GM21737 (cell line): Measurements from ENCODE around the gene MAP3K20.
"Not testable (repeated sequence)": the region's sequence is repeated elsewhere in the genome, so short reads cannot be mapped to it uniquely, and the experiment has no call there.

ENCODE experiments used
- ATAC-seq: cut with Tn5 transposase; IDR thresholded peaks from one replicate; pipeline ENCODE4 v1.9.1; 2021; ENCODE audit warnings: mild to moderate bottlenecking, moderate library complexity; ENCODE audit not compliant: unreplicated experiment

MAP3K20 gene

DNA sequence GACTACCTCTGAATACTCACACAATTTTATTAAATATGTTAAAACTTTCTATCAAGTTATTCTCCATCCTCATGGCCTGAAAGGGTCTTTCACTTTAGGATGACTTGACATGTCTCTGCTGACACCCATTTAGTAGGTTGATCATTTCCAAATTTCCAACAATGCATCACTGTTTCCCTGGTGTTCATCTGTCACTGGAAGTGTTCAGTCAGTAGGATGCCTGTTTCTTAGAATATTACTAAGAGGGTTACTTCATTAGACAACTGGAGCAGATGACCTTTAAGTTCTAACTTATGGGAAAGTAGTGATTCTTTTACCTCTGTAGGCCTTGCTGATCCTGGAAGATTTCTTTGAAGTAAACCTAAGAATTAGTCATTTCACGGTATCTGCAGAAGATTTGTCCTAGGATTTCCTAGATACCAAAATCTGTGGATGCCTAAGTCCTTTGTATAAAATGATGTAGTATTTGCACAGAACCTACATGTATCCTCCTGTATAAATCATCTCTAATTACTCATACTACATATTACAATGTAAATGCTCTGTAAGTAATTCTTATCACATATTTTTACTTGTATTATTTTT, 77.7 kb downstream of the MAP3K20 start:
- ATAC-seq: no peak

DNA sequence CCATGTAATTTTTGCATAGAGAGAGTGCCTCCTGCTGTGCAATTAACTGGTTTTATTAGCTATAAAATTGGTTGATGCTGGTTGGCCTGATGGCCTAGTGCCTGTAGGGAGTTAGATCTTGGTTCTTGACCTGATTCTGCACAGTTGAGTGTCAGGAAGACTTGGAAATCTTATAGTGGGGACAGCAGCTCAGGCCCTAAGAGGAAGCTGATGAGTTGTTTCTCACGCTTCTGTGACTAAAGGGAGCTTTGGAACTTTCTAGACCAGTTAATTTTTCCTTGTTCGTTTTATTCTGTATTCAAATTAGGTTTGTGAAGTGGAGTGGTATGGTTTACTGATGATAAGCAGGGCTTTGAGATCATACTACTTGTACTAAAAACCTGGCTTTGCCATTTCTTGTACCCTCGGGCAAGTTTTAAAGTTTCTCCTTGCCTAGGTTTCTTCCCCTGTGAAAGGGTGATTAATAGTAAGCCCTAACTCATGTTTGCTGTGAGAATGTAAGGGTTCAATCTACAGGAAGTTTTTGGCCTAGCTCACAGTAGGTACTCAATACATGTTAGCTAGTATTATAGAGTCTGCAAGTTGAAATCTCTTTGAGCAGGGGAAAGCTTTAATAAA, 82.1 kb downstream of the MAP3K20 start:
- ATAC-seq: no peak

DNA sequence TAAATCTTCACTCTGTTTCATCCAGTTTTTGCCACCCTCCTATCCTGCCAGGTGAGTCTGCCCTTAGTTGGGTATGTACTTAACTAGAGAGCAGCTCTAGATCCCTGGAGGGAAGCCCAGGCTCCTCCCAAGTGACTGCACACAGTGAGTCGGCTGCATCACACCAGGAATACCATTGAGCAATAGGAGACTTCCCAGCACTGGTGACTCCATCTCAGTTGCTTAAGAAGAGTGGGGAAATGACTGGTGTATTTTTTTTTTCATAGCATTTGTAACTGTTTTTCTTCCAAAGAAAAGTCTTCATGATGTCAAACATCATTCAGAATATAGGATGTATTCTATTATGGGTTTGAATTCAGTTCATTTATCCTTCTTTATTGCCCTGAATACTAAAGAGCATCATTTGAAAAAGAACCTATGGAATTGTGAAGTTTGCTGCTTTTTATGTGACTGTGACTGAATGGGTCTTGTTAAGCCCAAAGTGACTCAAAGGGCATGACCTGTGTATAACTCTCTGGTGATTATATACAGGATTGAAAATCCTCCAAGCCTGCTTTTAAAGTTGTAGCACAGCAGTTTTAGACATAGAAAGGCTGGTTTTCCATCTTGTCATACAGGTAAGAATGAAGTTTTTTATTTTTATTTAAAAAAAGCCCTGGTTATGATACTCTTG, 84.3 kb downstream of the MAP3K20 start:
- ATAC-seq: no peak

DNA sequence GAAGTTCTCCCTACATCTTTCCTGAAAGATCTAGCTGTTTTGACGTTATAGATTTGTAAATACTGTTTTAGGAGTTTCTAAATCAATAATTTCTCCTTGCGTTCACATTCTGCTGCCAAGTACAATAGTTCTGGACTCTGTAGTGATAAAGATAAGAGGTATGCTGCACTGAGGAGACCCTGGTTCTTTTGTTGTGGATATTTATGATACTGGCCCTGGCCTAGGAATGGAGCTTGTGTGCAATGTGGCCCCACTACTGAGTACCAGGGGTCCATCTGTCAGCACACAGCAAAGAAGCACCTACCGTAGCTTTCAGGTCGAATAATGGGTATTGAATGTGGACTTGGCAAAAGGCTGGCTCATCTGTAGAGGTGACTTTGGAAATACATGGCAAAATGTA, 85.0 kb downstream of the MAP3K20 start:
- no peak for ATAC-seq

DNA sequence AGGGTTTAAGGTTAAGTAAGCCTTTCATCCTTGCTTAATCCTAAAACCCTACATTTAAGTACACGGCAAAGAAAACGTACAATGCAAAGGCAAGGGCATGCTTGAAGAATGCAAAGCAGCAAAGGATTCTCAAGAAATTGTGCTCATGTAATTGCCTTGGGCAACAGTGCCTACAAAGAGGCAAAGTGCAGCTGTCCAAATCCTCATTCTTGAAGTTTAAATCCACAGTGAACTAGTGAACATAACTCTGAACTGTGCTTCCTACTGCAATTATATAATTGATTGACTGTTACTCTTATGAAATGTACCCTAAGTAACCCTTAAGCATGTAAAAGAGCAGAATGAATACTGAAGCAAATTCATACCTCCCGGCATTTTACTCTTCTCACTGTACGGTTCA, 85.4 kb downstream of the MAP3K20 start:
- no peak for ATAC-seq

DNA sequence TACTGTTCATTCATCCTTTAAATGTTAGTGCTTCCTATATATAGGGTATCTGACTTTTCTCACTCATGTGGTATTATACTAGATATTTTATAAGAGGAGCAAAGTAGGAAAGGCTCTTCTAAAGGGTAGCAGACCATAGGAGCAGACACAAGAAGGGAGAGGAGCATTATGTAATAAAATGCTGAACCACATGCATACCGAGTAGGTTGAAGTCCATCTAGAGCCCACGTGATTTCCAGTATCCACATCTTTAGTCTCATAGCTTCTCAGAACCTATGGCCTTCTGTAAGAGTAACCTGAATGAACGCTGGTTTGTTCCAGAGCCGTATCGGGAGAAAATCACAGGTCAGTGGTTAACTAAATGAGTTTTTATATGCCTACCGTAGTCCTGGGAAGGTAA, 85.9 kb downstream of the MAP3K20 start:
- no peak for ATAC-seq

DNA sequence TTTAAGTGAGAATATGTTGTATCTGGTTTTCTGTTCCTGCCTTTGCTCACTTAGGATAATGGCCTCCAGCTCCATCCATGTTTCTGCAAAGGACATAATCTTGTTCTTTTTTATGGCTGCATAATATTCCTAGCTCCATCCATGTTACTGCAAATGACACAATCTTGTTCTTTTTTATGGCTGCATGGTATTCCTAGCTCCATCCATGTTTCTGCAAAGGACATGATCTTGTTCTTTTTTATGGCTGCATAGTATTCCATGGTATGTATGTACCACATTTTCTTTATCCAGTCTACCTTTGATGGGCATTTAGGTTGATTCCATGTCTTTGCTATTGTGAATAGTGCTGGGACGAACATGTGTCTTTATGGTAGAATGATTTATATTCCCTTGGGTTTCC, 87.7 kb downstream of the MAP3K20 start:
- not testable (repeated sequence) for ATAC-seq

DNA sequence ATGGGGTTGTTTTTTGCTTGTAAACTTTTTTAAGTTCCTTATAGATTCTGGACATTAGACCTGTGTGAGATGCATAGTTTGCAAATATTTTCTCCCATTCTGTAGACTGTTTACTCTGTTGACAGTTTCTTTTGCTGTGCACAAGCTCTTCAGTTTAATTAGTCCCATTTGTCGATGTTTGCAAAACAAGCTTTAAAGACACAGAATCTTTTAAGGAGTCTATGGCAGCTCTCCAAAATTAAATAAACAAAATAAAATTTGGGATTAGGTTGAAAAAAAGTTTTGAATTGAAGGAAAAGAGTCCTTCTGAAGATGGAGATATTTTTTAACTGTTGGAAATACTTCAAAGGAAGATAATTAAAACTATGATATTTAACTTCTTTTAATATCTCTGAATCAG, 88.8 kb downstream of the MAP3K20 start:
- no peak for ATAC-seq

DNA sequence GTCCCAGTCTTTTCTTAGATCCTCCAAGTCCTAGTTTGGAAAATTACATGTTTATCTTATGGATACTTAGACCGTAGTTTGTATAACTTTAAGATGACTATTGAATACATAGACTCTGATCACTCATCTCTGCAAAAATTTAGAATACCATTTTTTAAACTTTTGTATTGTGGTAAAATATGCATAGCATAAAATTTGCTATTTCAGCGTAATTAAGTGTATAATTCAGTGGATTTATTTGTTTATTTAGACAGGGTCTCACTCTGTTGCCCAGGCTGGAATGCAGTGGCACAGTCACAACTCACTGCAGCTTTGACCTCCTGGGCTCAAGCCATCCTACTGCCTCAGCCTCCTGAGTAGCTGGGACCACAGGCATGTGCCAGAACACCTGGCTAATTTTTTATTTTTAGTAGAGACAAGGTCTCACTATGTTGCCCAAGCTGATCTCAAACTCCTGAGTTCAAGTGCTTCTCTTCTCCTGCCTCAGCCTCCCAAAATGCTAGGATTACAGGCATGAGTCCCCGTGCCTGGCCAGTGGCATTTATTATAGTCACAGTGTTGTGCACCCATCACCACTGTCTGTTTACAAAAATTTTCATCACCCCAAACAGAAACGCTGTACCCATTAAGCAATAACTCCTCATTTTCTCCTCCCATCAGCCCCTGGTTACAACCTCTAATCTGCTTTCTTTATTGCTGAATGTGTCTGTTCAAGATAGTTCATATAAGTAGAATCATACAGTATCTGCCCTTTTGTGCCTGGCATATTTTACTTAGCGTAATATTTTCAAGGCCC, 90.0 kb downstream of the MAP3K20 start:
- no peak for ATAC-seq

DNA sequence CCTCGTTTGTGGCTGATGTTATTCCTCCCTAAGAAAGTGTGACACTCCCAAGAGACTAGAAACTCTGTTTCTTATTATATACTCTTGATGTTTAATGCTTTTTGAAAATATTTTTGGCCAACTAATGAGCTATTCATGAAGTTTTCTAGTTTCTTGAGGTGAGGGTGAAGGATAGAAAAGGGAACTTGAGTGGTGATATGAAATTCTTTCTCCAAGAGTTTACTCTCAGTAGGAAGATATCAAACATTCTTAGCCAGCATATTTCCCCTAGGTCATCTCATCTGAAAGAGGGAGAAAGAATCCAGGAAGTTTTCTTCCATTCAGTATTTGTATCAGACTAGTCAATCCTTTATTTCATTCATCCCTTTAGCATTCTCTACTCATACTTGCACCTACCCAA, 95.7 kb downstream of the MAP3K20 start:
- ATAC-seq: no peak

DNA sequence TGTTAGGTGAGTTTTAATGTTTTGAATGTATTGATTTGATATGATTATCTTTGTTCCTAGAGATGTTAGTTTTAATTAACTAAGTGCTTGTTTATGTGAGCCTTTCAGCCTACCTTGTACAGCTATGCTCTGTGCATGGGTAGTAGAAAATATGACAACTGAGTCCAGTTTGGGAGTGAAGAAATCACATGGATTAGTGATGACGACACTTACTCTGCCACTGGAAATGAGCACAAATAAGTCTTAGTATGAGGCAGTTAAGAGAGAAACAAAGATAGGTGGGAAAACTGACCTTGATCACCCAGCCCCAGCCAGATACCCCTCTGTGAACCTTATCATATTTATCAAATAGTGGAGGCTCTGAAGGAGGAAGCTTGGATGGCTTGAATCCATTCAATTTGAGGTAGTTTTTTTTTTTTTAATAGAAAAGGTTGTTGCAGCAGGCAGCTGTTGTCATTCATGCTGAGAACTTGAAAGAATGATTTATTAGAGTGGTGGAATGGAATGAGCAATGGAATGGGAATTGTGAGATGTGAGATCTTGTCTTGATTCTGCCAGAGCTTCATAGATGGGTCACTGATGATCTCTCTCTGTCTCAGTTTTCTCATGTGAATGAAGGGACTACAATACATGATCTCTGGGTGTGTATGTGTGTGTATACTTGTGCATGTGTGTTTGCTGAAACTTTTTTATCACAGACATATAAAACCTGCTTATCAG, 96.4 kb downstream of the MAP3K20 start:
- ATAC-seq: no peak

DNA sequence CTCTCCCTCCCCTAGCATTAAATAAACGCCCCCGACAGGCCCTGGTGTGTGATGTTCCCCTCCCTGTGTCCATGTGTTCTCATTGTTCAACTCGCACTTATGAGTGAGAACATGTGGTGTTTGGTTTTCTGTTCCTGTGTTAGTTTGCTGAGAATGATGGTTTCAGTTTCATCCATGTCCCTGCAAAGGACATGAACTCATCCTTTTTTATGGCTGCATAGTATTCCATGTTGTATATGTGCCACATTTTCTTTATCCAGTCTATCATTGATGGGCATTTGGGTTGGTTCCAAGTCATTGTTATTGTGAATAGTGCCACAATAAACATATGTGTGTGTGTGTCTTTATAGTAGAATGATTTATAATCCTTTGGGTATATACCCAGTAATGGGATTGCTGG, 98.7 kb downstream of the MAP3K20 start:
- ATAC-seq: not testable (repeated sequence)

DNA sequence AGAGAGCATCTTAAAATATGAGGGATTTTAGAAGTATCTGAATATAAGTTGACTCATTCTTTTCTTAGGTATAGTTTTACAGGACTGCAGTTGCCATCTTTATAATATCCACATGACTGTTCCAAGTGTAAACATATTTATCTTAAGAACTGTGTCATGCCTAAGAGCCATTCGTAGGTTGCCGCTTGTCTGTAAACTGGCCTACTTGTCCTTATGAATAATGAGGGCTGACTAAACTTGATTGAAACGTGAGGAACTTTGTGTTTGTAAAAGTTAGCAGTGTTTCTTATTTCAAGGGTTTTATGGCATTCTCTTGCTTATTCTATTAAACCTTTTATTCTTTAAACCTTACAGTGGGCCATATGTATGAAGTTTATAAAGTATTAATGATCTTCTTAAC, 99.6 kb downstream of the MAP3K20 start:
- no peak for ATAC-seq

DNA sequence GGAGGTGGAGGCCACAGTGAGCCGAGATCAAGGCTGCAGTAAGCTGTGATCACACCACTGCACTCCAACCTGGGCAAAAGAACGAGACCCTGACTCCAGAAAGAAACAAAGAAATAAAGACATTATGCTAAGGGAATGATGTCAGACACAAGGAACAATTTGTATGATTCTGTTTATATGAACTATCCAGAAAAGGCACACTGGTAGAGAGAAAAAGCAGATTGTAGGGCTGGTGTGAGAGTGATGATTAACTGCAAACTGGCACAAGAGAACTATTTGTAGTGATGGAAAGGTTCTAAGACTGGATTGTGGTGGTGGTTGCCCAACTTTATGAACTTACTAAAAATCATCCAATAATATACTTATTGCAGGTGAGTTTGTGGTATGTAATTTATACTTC, 106.3 kb downstream of the MAP3K20 start:
- ATAC-seq: no peak

DNA sequence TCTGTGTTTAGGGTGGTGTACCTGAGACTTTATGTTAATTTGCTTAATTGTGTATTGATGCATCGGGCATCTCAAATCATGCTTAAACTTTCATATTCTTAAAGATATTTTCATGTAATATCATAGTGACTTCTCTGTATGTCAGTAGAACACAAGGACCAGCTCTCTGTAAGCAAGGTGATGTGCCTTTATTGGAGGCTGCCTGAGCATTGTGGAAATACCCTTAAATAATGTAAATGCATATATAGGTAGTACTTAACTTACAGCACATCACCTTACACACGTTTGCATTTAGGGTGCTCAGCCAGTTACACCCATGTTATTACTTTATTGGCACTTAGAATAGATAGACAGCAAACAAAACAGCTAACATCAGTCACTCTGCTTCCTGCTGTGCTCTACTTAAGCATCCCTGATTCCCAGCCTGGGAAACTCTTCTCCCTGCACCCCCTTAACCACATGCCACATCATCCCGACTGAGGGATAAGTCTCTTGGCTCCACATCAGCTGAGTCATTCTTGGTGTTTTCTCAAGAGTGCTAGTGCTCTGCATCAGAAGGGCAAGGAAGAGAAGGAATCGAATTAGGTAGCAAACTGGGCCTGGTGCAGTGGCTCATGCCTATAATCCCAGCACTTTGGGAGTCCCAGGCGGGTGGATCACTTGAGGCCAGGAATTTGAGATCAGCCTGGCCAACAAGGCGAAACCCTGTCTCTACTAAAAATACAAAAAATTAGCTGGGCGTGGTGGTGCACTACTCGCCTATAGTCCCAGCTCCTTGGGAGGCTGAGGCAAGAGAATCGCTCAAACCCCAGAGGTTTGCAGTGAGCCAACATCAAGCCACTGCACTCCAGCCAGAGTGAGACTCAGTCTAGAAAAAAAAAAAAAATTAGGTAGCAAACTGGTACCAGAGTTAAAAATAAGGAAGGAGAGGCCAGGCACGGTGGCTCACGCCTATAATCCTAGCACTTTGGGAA, 108.7 kb downstream of the MAP3K20 start:
- ATAC-seq: no peak

DNA sequence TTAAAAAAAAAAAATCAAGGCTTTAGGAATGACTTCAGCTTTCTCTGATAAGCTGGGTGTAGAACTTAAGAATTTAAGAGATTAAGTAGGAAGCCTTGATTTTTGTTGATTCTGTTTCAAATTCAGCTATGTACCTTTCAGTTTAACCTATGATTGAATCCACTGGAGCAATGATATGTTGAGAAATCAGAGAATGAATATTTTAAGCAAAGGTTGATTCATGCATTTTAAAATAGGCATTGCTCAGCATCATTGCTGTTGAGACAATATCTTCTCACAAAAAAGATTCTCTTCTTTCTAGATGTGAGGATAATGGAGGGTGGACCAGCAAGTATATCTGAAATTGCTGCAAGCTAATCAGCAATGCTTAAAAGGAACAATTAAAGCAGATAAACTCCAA, 109.8 kb downstream of the MAP3K20 start:
- ATAC-seq: no peak

DNA sequence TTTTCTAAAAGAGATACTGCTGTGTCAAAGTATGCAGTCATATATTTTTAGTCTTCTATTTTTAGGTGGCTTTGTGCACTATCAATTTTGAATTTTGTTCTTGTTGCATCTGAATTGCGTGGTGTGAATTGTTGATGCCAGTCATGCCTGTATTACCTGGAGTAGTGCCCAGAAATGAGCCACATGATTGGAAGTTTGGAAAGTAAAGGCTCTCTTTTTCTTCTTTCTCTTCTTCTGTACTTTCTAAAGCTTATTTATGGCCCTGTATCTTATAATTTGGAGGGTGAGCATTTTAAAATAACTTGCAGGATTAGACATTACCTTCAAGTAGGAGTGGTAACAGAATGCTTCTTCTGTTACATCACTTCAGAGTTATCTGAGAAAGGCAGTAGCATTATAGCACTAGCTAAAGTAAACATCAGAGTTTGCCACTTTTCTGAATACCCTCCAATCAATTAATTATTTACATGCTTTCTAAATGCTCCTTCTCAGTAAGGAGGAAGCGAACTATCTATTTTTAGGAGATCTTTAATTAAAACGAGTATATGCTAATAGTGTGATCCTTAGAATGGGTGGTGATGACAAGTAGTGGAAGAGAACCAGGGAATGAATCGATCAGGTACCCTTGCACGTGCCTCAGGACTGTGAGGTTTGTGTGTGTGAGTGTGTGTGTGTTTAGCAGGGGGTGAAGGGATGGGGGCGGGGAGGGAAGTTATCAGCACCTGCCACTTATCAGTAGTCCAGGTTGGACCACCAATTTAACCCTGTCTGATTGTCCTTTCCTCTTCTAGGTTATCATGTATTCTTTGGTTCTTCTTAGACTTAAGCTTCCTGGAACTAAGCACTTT, 112.5 kb downstream of the MAP3K20 start:
- no peak for ATAC-seq

DNA sequence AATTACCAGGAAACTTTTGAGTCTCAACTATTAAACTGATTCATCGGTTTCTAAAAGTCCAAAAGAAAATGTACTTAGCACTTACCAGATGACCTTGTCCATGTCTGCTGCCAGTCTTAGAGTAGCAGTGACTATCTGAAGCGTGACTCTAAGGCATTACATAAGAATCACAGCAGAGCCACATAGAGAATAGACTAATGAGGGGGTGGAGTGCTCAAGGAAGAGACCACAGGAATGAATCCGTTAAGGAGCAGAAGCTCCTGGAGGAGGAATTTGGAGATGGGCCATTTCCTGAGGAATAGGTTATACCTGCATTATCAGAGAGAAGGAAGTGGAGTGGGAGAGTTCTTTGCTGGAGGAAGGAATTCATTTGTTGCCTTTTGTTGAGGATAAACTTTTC, 116.0 kb downstream of the MAP3K20 start:
- ATAC-seq: no peak

DNA sequence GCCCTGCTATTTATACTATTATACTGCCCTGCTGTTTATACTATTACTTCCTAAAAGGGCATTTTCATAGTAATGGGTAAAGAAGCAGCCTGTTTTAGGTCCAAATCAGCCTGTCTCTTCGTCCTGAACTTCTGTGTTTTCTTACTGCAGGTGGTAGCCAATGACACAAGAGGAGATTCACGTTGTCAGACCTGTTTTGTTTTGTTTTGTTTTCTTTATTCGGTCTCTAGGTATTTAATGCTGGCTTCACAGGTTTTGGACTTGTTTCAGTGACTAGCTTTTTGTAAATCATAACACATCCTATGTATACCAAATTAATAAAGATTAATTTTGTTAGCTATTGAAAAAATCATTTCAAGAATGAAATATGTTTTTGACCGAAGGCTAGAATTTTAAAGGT, 116.4 kb downstream of the MAP3K20 start:
- ATAC-seq: no peak
